Lower leg skin (tissue), 3 donors: ENCODE measurements around the gene PRKCH.

Source experiments
- CTCF ChIP-seq, 3 donors: fragments of 450-650 bp; IDR thresholded peaks; one replicate each; pipeline ENCODE4 v1.5.1; 2016; ENCODE audit warnings: antibody characterized with exemption in 3 of 3, mild to moderate bottlenecking in 3 of 3, moderate library complexity in 2 of 3
- POLR2A ChIP-seq, 2 donors: fragments of 450-650 bp; IDR thresholded peaks; one replicate each; pipeline ENCODE4 v1.6.1; 2016 to 2017; ENCODE audit warnings: antibody characterized with exemption in 2 of 2, mild to moderate bottlenecking in 1 of 2, moderate library complexity in 1 of 2

- no peak for TF ChIP-seq POLR2A (IDR thresholded peaks at IDR 0.05)
- no peak for TF ChIP-seq CTCF (IDR thresholded peaks at IDR 0.05)
Observed at GRCh38 chr14:61406675-61407074, 85.3 kb downstream of the PRKCH start.
